Esophagus squamous epithelium (tissue), 5 donors: Measurements from ENCODE around the gene KMT2A. TPM values are rescaled to one million over a fixed set of nuclear protein-coding genes. Genes with fewer than 3 reads are reported as not detected.
A peak's percentile ranks its signal among the peaks of the same experiment; 100 is the strongest.

ENCODE experiments used
- DNase-seq: peaks from one replicate; lab custom pipeline; 2025; lab: John Stamatoyannopoulos, UW
- H3K27ac ChIP-seq, 4 donors: fragments of 200-600 bp; sonication (generic); one replicate each; pipeline ENCODE4 v1.5.1; 2016 to 2019; ENCODE audit warnings: mild to moderate bottlenecking in 1 of 4
- H3K27me3 ChIP-seq, 4 donors: fragments of 200-600 bp; sonication (generic); 1 replicate in 3 of 4; 2 replicates in 1 of 4; pipeline versions ENCODE4 v1.5.1 to v1.6.0; 2017 to 2021; ENCODE audit warnings: antibody characterized with exemption in 1 of 4
- H3K36me3 ChIP-seq, 3 donors: fragments of 200-600 bp; sonication (generic); one replicate each; pipeline ENCODE4 v1.5.1; 2016 to 2019
- H3K4me1 ChIP-seq, 3 donors: fragments of 200-600 bp; sonication (generic); one replicate each; pipeline ENCODE4 v1.5.1; 2017 to 2019
- H3K4me3 ChIP-seq, 4 donors: fragments of 200-600 bp; sonication (generic); 1 replicate in 3 of 4; 2 replicates in 1 of 4; pipeline ENCODE4 v1.5.1; 2016 to 2019; ENCODE audit warnings: mild to moderate bottlenecking in 2 of 4, moderate library complexity in 1 of 4
- H3K9me3 ChIP-seq, 3 donors: fragments of 200-600 bp; sonication (generic); one replicate each; pipeline ENCODE4 v1.5.1; 2016 to 2019
- POLR2A ChIP-seq, 4 donors: fragments of 450-650 bp; IDR thresholded peaks; one replicate each; pipeline ENCODE4 v1.6.1; 2017; ENCODE audit warnings: antibody characterized with exemption in 4 of 4, mild to moderate bottlenecking in 4 of 4, moderate library complexity in 3 of 4
- WGBS, 2 donors: methylation state at CpG; one replicate each; pipeline ENCODE4 v1.1.5; 2018; 5-methylcytosine and 5-hydroxymethylcytosine counted together
- intact Hi-C: fragments of 100-400 bp; cut with DNase I; formaldehyde crosslinking; loops from one replicate; pipeline ENCODE4 v1.15.0; 2022
- total RNA-seq, 4 donors: library from RNA; depleted of rRNA; stranded (reverse); fragments of >200 nt; gene quantifications; one replicate each; pipeline ENCODE4 v1.1.0, GENCODE V29; 2016
- TF ChIP-seq, protein P1 (sequence below), 6 experiments: fragments of 450-650 bp in 4 of 6; fragments of 200-600 bp in 2 of 6; sonication (generic) in 2 of 6; IDR thresholded peaks; one replicate each; pipeline ENCODE4 v1.5.1; 2016 to 2019; ENCODE audit warnings: antibody characterized with exemption in 6 of 6, mild to moderate bottlenecking in 4 of 6, moderate library complexity in 4 of 6
- donor health status: DM: yes; HTN: yes; CAD: no.

Gene KMT2A
- total RNA-seq, 4 donors from 2014 or later: 22.0 to 54.0 (median 29.0) TPM

DNA sequence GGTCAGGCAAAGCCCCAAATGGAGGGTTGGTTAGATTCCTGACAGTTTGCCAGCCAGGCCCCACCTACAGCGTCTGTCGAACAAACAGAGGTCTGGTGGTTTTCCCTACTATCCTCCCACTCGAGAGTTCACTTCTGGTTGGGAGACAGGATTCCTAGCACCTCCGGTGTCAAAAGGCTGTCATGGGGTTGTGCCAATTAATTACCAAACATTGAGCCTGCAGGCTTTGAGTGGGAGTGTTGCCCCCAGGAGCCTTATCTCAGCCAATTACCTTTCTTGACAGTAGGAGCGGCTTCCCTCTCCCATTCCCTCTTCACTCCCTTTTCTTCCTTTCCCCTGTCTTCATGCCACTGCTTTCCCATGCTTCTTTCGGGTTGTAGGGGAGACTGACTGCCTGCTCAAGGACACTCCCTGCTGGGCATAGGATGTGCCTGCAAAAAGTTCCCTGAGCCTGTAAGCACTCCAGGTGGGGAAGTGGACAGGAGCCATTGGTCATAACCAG is 86.3 kb downstream of the KMT2A start:
- WGBS, 2 donors: 46 to 52% methylated on average over 5 to 6 of the region's 6 CpGs
- TF ChIP-seq POLR2A (IDR thresholded peaks at IDR 0.05): no peak
- TF ChIP-seq, protein P1, sequence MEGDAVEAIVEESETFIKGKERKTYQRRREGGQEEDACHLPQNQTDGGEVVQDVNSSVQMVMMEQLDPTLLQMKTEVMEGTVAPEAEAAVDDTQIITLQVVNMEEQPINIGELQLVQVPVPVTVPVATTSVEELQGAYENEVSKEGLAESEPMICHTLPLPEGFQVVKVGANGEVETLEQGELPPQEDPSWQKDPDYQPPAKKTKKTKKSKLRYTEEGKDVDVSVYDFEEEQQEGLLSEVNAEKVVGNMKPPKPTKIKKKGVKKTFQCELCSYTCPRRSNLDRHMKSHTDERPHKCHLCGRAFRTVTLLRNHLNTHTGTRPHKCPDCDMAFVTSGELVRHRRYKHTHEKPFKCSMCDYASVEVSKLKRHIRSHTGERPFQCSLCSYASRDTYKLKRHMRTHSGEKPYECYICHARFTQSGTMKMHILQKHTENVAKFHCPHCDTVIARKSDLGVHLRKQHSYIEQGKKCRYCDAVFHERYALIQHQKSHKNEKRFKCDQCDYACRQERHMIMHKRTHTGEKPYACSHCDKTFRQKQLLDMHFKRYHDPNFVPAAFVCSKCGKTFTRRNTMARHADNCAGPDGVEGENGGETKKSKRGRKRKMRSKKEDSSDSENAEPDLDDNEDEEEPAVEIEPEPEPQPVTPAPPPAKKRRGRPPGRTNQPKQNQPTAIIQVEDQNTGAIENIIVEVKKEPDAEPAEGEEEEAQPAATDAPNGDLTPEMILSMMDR (IDR thresholded peaks at IDR 0.05): peak in 1 of 6 experiments; percentile 27
- Histone ChIP-seq H3K36me3 (peaks cover 15 to 78% (median 33%) of the 10 kb centered on the region in 3 donors), H3K27me3 (no peaks in the 10 kb centered on the region), H3K4me1 (peaks cover 0 to 7% (median 0%) of the 10 kb centered on the region in 3 donors), H3K27ac (no peak overlapping the region), H3K9me3 (no peaks in the 10 kb centered on the region), H3K4me3 (no peak overlapping the region)
- no peak for DNase-seq
- intact Hi-C loops: no loop called here

DNA sequence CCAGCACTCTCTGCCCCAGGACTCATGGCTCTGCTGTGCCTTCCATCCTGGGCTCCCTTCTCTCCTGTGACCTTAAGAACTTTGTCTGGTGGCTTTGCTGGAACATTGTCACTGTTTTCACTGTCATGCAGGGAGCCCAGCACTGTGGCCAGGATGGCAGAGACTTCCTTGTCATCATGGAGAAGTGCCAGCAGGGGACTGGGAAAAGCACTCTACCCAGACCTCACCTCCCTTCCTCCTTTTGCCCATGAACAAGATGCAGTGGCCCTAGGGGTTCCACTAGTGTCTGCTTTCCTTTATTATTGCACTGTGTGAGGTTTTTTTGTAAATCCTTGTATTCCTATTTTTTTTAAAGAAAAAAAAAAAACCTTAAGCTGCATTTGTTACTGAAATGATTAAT is 88.1 kb downstream of the KMT2A start:
- Histone ChIP-seq H3K36me3 (peaks cover 15 to 60% (median 25%) of the 10 kb centered on the region in 3 donors), H3K4me1 (peaks cover 0 to 17% (median 3%) of the 10 kb centered on the region in 3 donors), H3K27me3 (no peaks in the 10 kb centered on the region), H3K4me3 (no peak overlapping the region), H3K27ac (no peak overlapping the region), H3K9me3 (no peaks in the 10 kb centered on the region)
- DNase-seq: no peak
- intact Hi-C loops: no loop called here
- no peak for TF ChIP-seq POLR2A (IDR thresholded peaks at IDR 0.05)
- TF ChIP-seq, protein P1 (IDR thresholded peaks at IDR 0.05): no peak

DNA sequence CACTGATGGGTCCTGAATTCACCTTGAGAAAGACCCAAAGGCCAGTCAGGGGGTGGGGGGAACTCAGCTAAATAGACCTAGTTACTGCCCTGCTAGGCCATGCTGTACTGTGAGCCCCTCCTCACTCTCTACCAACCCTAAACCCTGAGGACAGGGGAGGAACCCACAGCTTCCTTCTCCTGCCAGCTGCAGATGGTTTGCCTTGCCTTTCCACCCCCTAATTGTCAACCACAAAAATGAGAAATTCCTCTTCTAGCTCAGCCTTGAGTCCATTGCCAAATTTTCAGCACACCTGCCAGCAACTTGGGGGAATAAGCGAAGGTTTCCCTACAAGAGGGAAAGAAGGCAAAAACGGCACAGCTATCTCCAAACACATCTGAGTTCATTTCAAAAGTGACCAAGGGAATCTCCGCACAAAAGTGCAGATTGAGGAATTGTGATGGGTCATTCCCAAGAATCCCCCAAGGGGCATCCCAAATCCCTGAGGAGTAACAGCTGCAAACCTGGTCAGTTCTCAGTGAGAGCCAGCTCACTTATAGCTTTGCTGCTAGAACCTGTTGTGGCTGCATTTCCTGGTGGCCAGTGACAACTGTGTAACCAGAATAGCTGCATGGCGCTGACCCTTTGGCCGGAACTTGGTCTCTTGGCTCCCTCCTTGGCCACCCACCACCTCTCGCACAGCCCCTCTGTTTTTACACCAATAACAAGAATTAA is 88.6 kb downstream of the KMT2A start:
- 56 to 89% methylated on average over 3 to 6 of the region's 6 CpGs for WGBS, 2 donors
- no peak for TF ChIP-seq POLR2A (IDR thresholded peaks at IDR 0.05)
- TF ChIP-seq, protein P1 (IDR thresholded peaks at IDR 0.05): no peak

DNA sequence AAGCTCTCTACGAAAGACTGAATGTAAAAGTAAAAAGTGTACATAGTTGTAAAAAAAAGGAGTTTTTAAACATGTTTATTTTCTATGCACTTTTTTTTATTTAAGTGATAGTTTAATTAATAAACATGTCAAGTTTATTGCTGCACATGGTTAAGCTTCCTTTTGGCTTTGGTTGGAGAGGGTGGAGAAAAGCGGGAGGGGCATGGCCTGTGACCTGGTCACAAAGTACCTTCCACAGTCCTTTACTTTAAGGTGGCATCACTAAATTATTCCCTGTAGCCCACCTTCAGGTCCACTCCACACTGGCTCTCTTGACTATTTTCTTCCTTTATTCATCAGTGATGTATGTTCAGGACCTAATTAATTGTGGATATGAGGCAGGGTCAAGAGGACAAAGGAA is 90.4 kb downstream of the KMT2A start:
- TF ChIP-seq, protein P1 (IDR thresholded peaks at IDR 0.05): no peak
- no peak for TF ChIP-seq POLR2A (IDR thresholded peaks at IDR 0.05)
- 80 to 86% methylated on average over 2 of the region's 2 CpGs for WGBS, 2 donors
- Histone ChIP-seq H3K9me3 (no peaks in the 10 kb centered on the region), H3K4me3 (no peak overlapping the region), H3K4me1 (peaks cover 0 to 39% (median 17%) of the 10 kb centered on the region in 3 donors), H3K27ac (no peak overlapping the region), H3K27me3 (no peaks in the 10 kb centered on the region), H3K36me3 (peaks cover 9 to 37% (median 13%) of the 10 kb centered on the region in 3 donors)
- no peak for DNase-seq
- intact Hi-C loops: no loop called here

More for the DNA sequence above, 88.6 kb downstream of the KMT2A start:
- no peak overlapping the region for H3K4me3 ChIP-seq
- intact Hi-C loops: no loop called here
- H3K9me3 ChIP-seq: no peaks in the 10 kb centered on the region
- H3K36me3 ChIP-seq: peaks cover 15 to 55% (median 19%) of the 10 kb centered on the region in 3 donors
- H3K27ac ChIP-seq: no peak overlapping the region
- H3K27me3 ChIP-seq: no peaks in the 10 kb centered on the region
- peaks cover 0 to 22% (median 8%) of the 10 kb centered on the region in 3 donors for H3K4me1 ChIP-seq
- no peak for DNase-seq

DNA sequence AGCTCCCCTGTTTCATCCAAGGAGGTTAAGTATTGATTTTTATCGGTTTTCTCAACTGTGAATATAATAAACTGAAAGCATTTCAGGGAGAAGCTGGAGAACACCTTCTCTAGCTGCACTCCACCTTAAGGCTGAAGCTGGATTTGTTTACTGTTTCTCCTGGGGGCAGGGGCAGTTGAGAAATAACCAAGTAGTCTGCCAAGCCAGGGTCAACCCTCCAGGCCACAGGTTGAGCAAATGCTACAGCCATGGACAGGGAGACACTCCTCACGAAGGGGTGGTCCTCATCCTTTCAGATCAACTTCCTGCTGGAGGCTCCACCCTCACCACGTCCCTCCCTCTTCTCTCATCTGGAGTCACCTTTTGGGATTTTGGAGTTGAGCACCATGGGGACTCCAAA is 90.8 kb downstream of the KMT2A start, which contains the start of gene TTC36:
TSS of gene TTC36 (plus strand) at position 366 of the 400 bp plus-strand sequence. CDS start at position 387, 21 bp downstream.
- intact Hi-C loops: no loop called here
- peaks cover 0 to 44% (median 21%) of the 10 kb centered on the region in 3 donors for H3K4me1 ChIP-seq
- no peak within 1 kb of the TSS for H3K4me3 ChIP-seq
- WGBS, 2 donors: 69 to 71% methylated on average over 3 of the region's 3 CpGs
- TF ChIP-seq, protein P1 (IDR thresholded peaks at IDR 0.05): no peak
- no peak for TF ChIP-seq POLR2A (IDR thresholded peaks at IDR 0.05)
- H3K9me3 ChIP-seq: no peaks in the 10 kb centered on the region
- no peak within 1 kb of the TSS for H3K27ac ChIP-seq
- no peaks in the 10 kb centered on the region for H3K27me3 ChIP-seq
- no peak for DNase-seq
- peaks cover 5 to 33% (median 10%) of the 10 kb centered on the region in 3 donors for H3K36me3 ChIP-seq
